Activated CD4-positive, alpha-beta T cell treated with anti-CD3 and anti-CD28 coated beads for 48 hours (primary cell): ENCODE data around the gene LURAP1L.

ENCODE experiments used
- DNase-seq: peaks from one replicate; pipeline ENCODE4 v3.0.0-alpha.2; 2020

Gene LURAP1L

DNA sequence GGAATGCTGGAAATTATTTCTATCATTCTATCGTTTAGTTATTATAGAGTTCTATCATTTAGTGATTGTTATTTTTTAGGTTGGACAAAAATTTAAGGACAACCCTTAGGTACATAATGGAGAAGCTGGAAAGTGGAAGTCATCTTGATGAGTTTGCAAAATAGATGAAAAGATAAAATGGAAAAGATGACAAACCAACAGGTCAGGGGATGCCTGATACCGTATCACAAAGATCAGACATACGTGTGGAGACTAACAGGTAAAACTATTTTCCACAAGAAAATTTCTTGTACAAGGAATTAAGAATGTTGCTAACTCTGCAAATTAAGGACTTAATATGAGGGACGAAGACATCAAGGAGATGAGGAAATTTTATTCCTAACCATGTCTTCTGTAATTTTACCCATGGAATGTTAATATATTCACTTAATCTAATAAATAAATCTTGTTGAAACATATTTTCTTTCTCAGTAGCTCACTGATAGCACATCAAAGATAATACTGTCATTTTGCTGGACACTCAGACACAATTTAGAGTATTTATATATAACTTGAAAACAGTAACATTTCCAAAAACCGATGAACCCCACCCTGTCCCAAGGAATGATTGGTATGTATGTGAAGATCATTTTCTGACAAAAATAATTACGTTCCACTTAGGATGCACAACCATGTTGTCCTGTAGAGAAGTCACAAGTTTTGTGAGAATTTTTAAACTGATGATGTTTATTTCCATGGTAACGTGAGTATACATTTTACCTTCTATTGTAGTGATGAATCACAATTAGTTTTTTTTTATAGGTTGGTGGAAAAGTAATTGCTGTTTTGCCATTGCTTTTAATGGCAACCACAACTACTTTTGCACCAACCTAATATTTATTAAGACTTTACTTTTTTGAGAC lies 2.6 kb downstream of the LURAP1L start:
- DNase-seq, result no peak

- DNase-seq, result no peak
Measured at GRCh38 chr9:12778389-12778788, 3.6 kb downstream of the LURAP1L start.

DNA sequence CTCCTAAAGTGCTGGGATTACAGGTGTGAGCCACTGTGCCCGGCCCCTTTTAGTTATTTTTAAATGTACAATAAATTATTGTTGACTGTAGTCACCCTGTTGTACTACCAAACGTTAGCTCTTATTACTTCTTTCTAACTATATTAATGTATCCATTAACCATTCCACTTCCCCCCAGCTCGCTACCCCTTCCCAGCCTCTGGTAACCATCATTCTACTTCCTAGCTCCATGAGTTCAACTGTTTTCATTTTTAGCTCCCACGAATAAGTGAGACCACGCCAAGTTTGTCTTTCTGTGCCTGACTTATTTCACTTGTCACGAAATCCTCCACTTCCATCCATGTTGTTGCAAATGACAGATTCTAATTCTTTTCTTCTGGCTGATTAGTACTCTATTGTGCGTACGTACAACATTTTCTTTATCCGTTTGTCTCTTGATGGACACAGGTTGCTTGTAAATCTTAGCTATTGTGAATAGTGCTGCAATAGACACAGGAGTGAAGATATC lies 6.5 kb downstream of the LURAP1L start:
- no peak for DNase-seq

DNA sequence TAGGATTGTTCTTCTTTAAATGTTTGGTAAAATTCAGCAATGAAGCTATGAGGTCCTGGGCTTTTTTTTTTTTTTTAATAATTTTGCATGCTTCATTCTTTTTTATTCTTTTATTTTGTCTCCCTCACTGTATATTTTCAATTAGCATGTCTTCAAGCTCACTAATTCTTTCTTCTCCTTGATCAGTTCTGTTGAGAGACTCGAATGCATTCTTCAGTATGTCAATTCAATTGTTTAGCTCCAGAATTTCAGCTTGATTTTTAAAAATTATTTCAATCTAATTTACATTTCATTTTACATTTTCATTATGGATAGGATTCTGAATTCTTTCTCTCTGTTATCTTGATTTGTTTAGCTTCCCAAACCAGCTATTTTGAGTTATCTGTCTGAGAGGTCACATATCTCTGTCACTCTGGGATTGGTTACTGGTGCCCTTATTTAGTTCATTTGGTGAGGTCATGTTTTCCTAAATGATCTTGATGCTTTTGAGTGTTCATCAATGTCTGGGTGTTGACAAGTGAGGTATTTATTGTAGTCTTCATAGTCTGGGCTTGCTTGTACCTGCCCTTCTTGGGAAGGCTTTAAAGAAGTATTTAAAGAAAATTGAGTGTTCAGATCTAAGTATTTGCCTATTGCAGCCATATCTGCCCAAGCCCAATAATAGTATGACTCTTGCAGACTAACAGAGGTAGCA lies 9.1 kb downstream of the LURAP1L start:
- DNase-seq, result no peak

- DNase-seq, result no peak
Measured at GRCh38 chr9:12784461-12785259, 9.8 kb downstream of the LURAP1L start.

DNA sequence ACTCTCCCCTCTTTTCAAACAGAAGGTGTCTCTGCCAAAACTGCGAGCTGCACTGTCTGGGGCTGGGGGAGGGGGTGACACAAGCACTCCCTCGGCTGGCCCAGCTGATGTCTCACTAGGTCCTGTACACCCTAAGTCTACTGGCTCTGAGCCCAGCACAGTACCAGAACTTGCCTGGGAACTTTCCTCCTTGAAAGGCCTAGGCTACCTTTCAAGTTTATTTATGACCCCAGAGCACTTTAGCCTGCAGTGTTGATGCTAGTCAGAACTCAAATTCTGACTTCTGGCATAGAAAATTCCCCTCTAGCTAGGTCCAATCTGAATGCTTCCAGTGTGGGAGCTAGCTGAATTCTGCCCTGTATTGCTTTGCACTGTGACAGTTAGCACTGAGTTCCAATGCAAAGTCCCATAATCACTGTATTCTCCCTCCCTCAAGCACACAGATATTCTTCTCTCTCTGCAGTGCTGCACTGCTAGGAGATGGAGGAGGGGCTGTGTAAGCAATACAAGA lies 10.5 kb downstream of the LURAP1L start:
- DNase-seq, result no peak

- DNase-seq, result no peak
Measured at GRCh38 chr9:12785941-12786340, 11.1 kb downstream of the LURAP1L start.

DNA sequence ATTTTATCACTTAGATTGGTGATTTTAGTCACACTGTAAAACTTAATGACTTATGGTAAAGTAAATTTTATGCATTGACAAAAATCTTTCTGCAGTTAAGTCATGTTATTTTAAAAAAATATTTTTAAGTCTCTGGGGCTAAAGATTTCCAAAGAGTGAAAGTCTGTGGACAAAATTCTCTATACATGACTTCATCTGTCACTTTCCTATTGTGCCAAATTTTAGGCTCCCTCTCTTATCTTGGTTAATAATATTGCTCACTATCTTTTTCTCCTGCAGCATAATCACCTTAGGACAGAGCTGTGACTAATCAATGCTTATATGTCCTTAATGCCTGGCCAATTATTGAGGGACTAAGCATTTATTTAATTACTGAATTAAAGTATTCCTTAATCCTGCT lies 15.2 kb downstream of the LURAP1L start:
- DNase-seq, result no peak

DNA sequence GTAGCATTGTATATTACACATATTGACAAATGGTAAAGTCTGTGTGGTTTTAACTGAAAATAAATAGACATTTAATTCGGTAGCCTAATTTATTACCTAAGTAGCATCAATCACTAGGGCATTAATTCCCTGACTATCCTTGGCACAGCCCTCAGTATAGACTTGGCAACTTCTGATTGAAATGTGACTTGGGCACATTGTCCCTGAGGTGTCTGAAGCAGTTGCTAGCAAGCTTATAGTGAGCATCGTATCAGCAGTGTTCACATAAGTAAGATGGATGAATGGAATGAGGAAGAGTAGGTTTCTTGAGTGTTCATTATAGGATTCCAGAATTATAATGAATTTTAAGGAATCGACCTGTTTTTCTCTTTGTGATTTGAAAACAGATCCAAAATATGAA lies 16.1 kb downstream of the LURAP1L start:
- no peak for DNase-seq

DNA sequence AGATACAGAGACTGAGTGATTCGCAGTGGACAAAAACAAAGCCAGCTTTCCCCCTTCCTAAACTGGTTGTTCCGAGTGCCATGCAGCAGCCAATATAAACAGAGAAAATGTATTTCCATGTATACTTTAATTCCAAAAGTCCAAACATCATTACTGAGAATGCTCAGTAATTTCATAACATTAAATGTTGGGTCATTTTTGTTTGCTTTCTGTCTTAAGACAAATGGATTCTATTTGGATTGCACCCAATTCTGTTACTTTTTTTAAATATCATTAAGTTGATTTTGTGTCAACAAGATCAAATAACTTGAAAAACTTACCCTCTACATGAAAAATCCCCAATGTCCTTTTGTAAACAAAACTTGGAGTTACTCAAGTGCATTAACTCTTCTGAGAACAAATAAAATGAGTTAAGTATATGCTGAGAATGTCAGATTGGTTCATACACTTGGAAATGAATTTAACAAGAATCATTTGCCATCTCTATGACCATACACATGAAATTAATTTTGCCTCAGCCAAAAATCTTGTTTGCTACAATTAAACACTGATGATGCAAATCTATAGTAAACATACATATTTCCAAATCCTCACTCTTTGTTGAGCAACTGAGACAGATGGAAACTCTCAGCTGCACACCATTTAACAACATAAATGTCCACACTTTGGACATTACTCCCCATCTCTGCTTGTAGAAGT lies 19.4 kb downstream of the LURAP1L start:
- no peak for DNase-seq

- DNase-seq, result no peak
Measured at GRCh38 chr9:12796601-12797000, 21.8 kb downstream of the LURAP1L start.

- DNase-seq, result no peak
Measured at GRCh38 chr9:12797037-12797436, 22.2 kb downstream of the LURAP1L start.

GRCh38 chr9:12798066-12798770 lies 23.4 kb downstream of the LURAP1L start:
- no peak for DNase-seq

DNA sequence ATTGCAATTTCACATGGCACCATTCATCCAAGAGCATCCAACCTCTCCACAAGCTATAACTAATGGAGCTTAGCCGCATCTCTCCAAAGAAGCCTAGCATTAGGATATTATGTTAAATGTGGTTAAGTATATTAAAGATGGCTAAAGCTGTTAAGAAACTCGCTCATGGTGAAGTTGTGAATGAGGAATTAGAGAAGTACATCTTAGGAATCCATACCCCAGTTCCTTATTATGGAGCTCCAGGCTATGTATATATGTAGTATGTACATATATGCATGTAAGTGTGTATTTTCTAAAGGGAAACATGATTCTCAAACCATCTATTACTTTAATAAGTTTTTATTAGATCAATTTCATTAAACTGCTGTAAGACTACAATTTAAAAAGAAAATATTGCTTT lies 26.4 kb downstream of the LURAP1L start:
- DNase-seq, result no peak

DNA sequence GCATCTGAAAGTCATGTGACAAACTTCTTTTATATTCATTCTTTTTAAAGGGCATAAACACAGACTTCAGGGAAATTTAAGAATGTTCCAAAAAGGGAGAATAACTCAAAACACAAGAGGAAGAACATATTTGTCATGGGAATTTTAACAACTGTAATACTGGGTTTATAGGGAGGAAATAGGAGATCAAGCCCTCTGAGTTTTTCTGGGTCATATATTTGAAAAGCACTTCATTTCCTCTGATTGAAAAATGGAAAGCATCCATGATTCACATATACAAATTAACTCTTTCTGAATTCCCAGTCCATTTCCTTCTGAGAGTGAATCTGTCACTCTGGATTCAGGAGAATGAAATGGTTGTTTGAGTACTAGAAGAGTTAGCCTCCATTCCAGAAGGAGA lies 26.8 kb downstream of the LURAP1L start:
- no peak for DNase-seq

DNA sequence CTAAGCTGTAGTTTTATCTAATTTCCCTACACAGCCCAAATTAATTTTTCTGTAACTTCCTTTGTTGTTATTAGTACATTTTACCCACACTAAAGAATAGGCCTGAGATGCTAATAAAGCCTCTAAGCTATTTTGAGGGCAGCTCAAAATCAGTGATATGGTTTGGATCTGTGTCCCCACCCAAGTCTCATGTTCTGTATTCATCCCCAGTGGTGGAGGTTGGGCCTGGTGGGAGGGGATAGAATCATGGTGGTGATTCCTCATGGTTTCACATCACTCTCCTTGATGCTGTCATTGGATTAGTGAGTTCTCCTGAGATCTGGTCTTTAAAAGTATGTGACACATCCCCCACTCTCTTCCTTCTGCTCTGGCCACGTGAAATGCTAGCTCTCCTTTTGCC lies 27.3 kb downstream of the LURAP1L start:
- DNase-seq, result no peak

DNA sequence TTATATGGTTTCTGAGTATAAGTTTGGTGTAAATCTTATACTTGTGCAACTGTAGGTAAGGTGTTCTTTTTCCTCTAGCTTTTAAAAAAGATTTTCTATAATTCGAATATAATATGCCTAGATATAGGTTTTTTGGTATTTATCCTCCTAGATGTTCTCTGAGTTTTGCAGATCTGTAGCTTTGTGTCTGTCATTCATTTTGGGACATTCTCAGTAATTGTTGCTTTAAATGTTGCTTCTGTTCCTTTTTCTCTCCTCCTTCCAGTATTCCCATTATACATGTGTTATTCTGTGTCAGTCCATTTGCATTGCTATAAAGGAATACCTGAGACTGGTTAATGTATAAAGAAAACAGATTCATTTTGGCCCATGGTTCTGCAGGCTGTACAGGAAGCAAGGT lies 33.7 kb downstream of the LURAP1L start:
- no peak for DNase-seq

DNA sequence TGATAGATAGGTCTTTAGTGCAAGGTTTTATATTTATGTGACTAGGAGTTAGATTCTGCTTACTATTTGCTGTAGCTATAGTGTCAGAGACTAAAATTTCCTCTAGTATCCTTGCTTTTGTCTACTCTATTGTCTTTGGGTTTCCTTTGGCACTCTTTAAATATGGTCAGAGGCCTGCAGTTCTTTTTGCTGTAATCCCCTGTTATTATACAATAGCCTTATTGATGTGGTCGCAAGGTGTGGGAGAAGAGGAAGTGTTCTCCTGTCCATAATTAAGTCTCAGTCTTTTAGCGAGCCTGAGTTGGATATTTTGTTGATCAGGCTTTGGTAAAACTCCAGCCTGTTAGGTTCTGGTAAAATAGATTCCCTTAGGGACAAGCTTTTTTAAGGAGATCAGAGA lies 34.9 kb downstream of the LURAP1L start:
- no peak for DNase-seq

DNA sequence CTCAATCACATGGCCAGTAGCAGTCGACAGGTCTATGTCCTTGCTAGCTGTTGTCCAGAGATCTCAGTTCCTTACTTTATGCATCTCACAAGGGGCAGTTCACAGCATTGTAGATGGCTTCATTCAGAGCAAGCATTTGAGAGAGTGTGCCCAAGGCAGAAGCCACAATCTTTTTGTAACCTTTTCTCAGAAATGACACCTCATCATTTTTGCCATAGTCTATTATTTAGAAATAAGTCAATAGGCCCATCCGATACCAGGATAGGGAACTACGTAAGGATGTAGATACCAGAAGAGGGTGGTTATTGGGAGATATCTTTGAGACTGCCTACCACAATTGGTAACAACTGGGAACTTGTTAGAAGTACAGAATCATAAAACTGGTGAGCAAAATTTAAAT lies 37.1 kb downstream of the LURAP1L start:
- DNase-seq, result no peak

DNA sequence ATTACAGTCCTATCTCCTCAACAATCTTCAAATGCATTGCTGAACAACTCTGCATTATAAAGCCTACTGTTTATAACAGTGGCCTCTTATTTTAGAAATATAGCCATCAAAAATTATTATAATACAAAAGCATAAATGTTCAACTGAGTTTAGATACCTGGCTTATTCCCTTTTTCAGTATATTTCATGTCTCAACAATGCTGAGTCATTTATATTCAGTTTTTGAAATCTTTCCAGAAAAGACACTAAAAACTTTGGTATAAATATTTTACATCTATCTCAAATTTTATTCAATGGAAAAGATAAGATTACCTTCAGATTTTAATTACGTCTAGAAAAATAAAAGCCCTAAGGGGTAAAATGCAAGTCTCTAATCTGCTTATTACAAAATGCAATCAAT lies 37.9 kb downstream of the LURAP1L start:
- no peak for DNase-seq

DNA sequence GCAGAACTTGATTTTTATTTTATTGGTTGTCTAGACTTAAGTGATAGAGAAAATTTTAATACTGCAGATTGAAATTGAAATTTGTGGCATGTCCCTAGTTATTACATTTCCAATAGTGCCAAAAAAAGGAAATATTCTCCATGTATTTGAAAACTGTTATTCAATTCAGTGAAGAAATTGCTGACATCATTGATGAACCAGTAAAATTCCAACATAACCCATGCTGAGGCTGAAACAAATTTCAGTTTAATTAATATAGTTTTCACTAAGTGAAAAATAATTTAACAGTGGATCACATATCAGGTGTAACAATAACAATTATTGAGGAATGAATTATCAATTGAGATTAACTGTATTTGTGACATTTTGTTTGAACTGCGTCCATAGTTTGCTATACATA lies 38.7 kb downstream of the LURAP1L start:
- no peak for DNase-seq
